HEK293 (cell line): Measurements from ENCODE around the gene ZFAND3.

ENCODE experiments used
- HOXA7 ChIP-seq: sonication (generic); formaldehyde crosslinking; IDR thresholded peaks from 2 replicates; pipeline ENCODE4 v1.8.1; 2022; ENCODE audit warnings: missing genetic modification reagents, borderline replicate concordance
- ZNF239 ChIP-seq: fragments of 450-650 bp; formaldehyde crosslinking; IDR thresholded peaks from 2 replicates; pipeline ENCODE4 v1.5.1; 2016; ENCODE audit warnings: missing biosample characterization, missing genetic modification characterization
- ZNF488 ChIP-seq: fragments of 450-650 bp; formaldehyde crosslinking; IDR thresholded peaks from 2 replicates; pipeline ENCODE4 v1.5.1; 2016; ENCODE audit warnings: missing biosample characterization, missing genetic modification characterization
- ZNF660 ChIP-seq: fragments of 450-650 bp; IDR thresholded peaks from 2 replicates; pipeline ENCODE4 v1.5.1; 2018; ENCODE audit warnings: missing biosample characterization, mild to moderate bottlenecking, missing genetic modification characterization

- TF ChIP-seq ZNF239 (tag by site-specific recombination) (no peak), ZNF488 (no peak), HOXA7 (no peak), ZNF660 (no peak)
Measured at GRCh38 chr6:37878150-37878710, 58.7 kb downstream of the ZFAND3 start.
